ENCODE results near the gene ZNF827.

Gene ZNF827

GRCh38 chr4:145723336-145723735, 215.3 kb downstream of the ZNF827 start:
- no peak for TF ChIP-seq CTCF (IDR thresholded peaks at IDR 0.05; ENCODE audit: insufficient read depth, low read length, poor library complexity, severe bottlenecking)
- TF ChIP-seq EZH2phosphoT487 (conservative IDR thresholded peaks at IDR 0.05; ENCODE audit: low read length): no peak
- H3K9me2 ChIP-seq (replicated peaks; ENCODE audit: insufficient read depth, low read length): no peaks in the 10 kb centered on the region
- H3K27ac ChIP-seq (ENCODE audit: low read depth, low read length): no peak overlapping the region
- no peaks in the 10 kb centered on the region for H3K79me2 ChIP-seq (ENCODE audit: insufficient read depth, low read length)
- no peaks in the 10 kb centered on the region for H4K20me1 ChIP-seq (ENCODE audit: low read depth, low read length)
- no peaks in the 10 kb centered on the region for H3F3A ChIP-seq (ENCODE audit: insufficient read depth)
- no peak overlapping the region for H3K4me3 ChIP-seq (ENCODE audit: insufficient read depth, low read length, poor library complexity, severe bottlenecking)
- H2AFZ ChIP-seq (ENCODE audit: low read depth, low read length, severe bottlenecking): no peak overlapping the region
- H3K27me3 ChIP-seq (ENCODE audit: low read length): no peaks in the 10 kb centered on the region
- no peak overlapping the region for H3K9ac ChIP-seq (ENCODE audit: low read length)
- H3K4me2 ChIP-seq (ENCODE audit: low read depth, low read length, poor library complexity, severe bottlenecking): no peak overlapping the region
- H3K9me3 ChIP-seq (ENCODE audit: insufficient read depth, low read length): no peaks in the 10 kb centered on the region
- H3K36me3 ChIP-seq (ENCODE audit: low read length): no peaks in the 10 kb centered on the region

GRCh38 chr4:145722561-145722960, 216.1 kb downstream of the ZNF827 start:
- Histone ChIP-seq H3K27ac (ENCODE audit: low read depth, low read length) (no peak overlapping the region), H3K4me3 (ENCODE audit: insufficient read depth, low read length, poor library complexity, severe bottlenecking) (no peak overlapping the region), H3K9me3 (ENCODE audit: insufficient read depth, low read length) (no peaks in the 10 kb centered on the region), H3K27me3 (ENCODE audit: low read length) (no peaks in the 10 kb centered on the region), H3K9me2 (replicated peaks; ENCODE audit: insufficient read depth, low read length) (no peaks in the 10 kb centered on the region), H3K9ac (ENCODE audit: low read length) (no peak overlapping the region), H3K36me3 (ENCODE audit: low read length) (no peaks in the 10 kb centered on the region), H3K4me2 (ENCODE audit: low read depth, low read length, poor library complexity, severe bottlenecking) (no peak overlapping the region), H4K20me1 (ENCODE audit: low read depth, low read length) (no peaks in the 10 kb centered on the region), H2AFZ (ENCODE audit: low read depth, low read length, severe bottlenecking) (no peak overlapping the region), H3K79me2 (ENCODE audit: insufficient read depth, low read length) (no peaks in the 10 kb centered on the region), H3F3A (ENCODE audit: insufficient read depth) (no peaks in the 10 kb centered on the region)
- no peak for TF ChIP-seq CTCF (IDR thresholded peaks at IDR 0.05; ENCODE audit: insufficient read depth, low read length, poor library complexity, severe bottlenecking)
- TF ChIP-seq EZH2phosphoT487 (conservative IDR thresholded peaks at IDR 0.05; ENCODE audit: low read length): no peak

GRCh38 chr4:145720656-145721055, 218.0 kb downstream of the ZNF827 start:
- TF ChIP-seq EZH2phosphoT487 (conservative IDR thresholded peaks at IDR 0.05; ENCODE audit: low read length) (no peak), CTCF (IDR thresholded peaks at IDR 0.05; ENCODE audit: insufficient read depth, low read length, poor library complexity, severe bottlenecking) (no peak)
- Histone ChIP-seq H3K27me3 (ENCODE audit: low read length) (no peaks in the 10 kb centered on the region), H3K9ac (ENCODE audit: low read length) (no peak overlapping the region), H3K79me2 (ENCODE audit: insufficient read depth, low read length) (no peaks in the 10 kb centered on the region), H3K36me3 (ENCODE audit: low read length) (no peaks in the 10 kb centered on the region), H3K4me3 (ENCODE audit: insufficient read depth, low read length, poor library complexity, severe bottlenecking) (no peak overlapping the region), H3F3A (ENCODE audit: insufficient read depth) (no peaks in the 10 kb centered on the region), H3K27ac (ENCODE audit: low read depth, low read length) (no peak overlapping the region), H3K4me2 (ENCODE audit: low read depth, low read length, poor library complexity, severe bottlenecking) (no peak overlapping the region), H3K9me2 (replicated peaks; ENCODE audit: insufficient read depth, low read length) (no peaks in the 10 kb centered on the region), H3K9me3 (ENCODE audit: insufficient read depth, low read length) (no peaks in the 10 kb centered on the region), H2AFZ (ENCODE audit: low read depth, low read length, severe bottlenecking) (no peak overlapping the region), H4K20me1 (ENCODE audit: low read depth, low read length) (no peaks in the 10 kb centered on the region)
